Lung (tissue), 16 donors: ENCODE measurements around the gene PAX1. TPM values are rescaled to one million over a fixed set of nuclear protein-coding genes. Genes with fewer than 3 reads are reported as not detected.
A peak's percentile ranks its signal among the peaks of the same experiment; 100 is the strongest.

Source experiments
- ATAC-seq: fragments of 200-7000 bp; cut with Tn5 transposase; one replicate; pipeline ENCODE4 v1.9.1; 2020; ENCODE audit warnings: moderate number of reproducible peaks; ENCODE audit not compliant: insufficient read depth, low FRiP score
- DNase-seq, 3 donors: peaks; one replicate each; pipeline ENCODE4 v3.0.0-alpha.2; 2013 to 2017
- H3K27ac ChIP-seq, 2 donors: one replicate each; pipeline ENCODE4 v1.5.1; 2013; ENCODE audit warnings: mild to moderate bottlenecking in 2 of 2, moderate library complexity in 2 of 2, control low read depth in 1 of 2, inconsistent platforms in 1 of 2, low read depth in 1 of 2, low read length in 1 of 2
- H3K27me3 ChIP-seq, 3 donors: one replicate each; pipeline ENCODE4 v1.5.1; 2013; ENCODE audit warnings: low read length in 2 of 3; ENCODE audit not compliant: control insufficient read depth in 3 of 3, insufficient read depth in 3 of 3
- H3K36me3 ChIP-seq, 4 donors: one replicate each; pipeline ENCODE4 v1.5.1; 2013; ENCODE audit warnings: low read length in 4 of 4, mild to moderate bottlenecking in 1 of 4, moderate library complexity in 1 of 4; ENCODE audit not compliant: control insufficient read depth in 4 of 4, insufficient read depth in 4 of 4
- H3K4me1 ChIP-seq, 5 donors: one replicate each; pipeline ENCODE4 v1.5.1; 2013; ENCODE audit warnings: low read length in 5 of 5, mild to moderate bottlenecking in 2 of 5, moderate library complexity in 1 of 5; ENCODE audit not compliant: control insufficient read depth in 5 of 5, insufficient read depth in 5 of 5
- H3K4me3 ChIP-seq: one replicate; pipeline ENCODE4 v1.5.1; 2013; ENCODE audit warnings: mild to moderate bottlenecking, control low read depth, moderate library complexity
- H3K9ac ChIP-seq, 2 donors: one replicate each; pipeline ENCODE4 v1.5.1; 2013; ENCODE audit warnings: low read length in 2 of 2, control low read depth in 1 of 2; ENCODE audit not compliant: insufficient read depth in 1 of 2
- H3K9me3 ChIP-seq, 4 donors: one replicate each; pipeline ENCODE4 v1.5.1; 2013; ENCODE audit warnings: low read length in 3 of 4, mild to moderate bottlenecking in 1 of 4, moderate library complexity in 1 of 4; ENCODE audit not compliant: control insufficient read depth in 4 of 4, insufficient read depth in 3 of 4
- CTCF ChIP-seq: IDR thresholded peaks from 2 replicates; pipeline ENCODE4 v1.5.1; 2012; ENCODE audit warnings: mild to moderate bottlenecking; ENCODE audit errors: control extremely low read depth, extremely low read depth
- WGBS, 2 donors: extraction: QIAGEN DNeasy Blood & Tissue Kit; methylation state at CpG; one replicate each; pipeline ENCODE4 v1.1.7; 2013; 5-methylcytosine and 5-hydroxymethylcytosine counted together
- long read RNA-seq, 5 donors: transcript quantifications; one replicate each; lab custom pipeline, GENCODE V29; 2026
- polyA plus RNA-seq, 2 donors: library from polyadenylated mRNA; stranded (reverse); fragments of 200-250 nt; gene quantifications; one replicate each; pipeline ENCODE4 v1.2.1, GENCODE V29; 2013
- total RNA-seq, 2 donors: library from RNA; depleted of rRNA in 1 of 2; stranded (reverse); fragments of >200 nt in 1 of 2; gene quantifications; one replicate each; pipeline ENCODE4 v1.2.1, GENCODE V29; 2014 to 2021
- donor health status: control.
- donor health status: control.
- donor health status: Bipolar disorder and iron deficiency.
- donor health status: healthy.
- donor health status: DM: yes; HTN: yes; CAD: no.

Gene PAX1
- total RNA-seq (under 1 TPM in 1 of 2 donors, not detected in 1; 0.14 TPM), polyA plus RNA-seq (under 1 TPM; 0.05 to 0.06 TPM)
- long read RNA-seq, donor 1 = 0 reads
- long read RNA-seq, donor 2 = 0 reads
- long read RNA-seq, donor 3 = 0 reads
- long read RNA-seq, donor 4 = 0 reads
- long read RNA-seq, donor 5 = 0 reads

GRCh38 chr20:21705575-21706260 lies at the start of gene PAX1:
PAX1 (plus strand) TSS chr20:21705664; CDS start chr20:21705713, 49 bp downstream.
- H3K4me1 ChIP-seq = peaks cover 0 to 16% (median 2%) of the 10 kb centered on the region in 5 donors
- H3K4me3 ChIP-seq = no peak within 1 kb of the TSS
- ATAC-seq (no peak), DNase-seq (peak in 1 of 3 donors; percentile 34)
- TF ChIP-seq CTCF = no peak
- H3K27ac ChIP-seq = no peak within 1 kb of the TSS
- peaks cover 0 to 15% (median 0%) of the 10 kb centered on the region in 4 donors for H3K9me3 ChIP-seq
- H3K36me3 ChIP-seq = no peaks in the 10 kb centered on the region
- WGBS, 2 donors = 1 to 2% methylated on average over 65 to 73 of the region's 73 CpGs
- H3K27me3 ChIP-seq = peaks cover 41 to 94% (median 84%) of the 10 kb centered on the region in 3 donors
- H3K9ac ChIP-seq = no peak within 1 kb of the TSS

- Histone ChIP-seq H3K4me1 (peaks cover 0 to 11% (median 0%) of the 10 kb centered on the region in 5 donors), H3K9me3 (no peaks in the 10 kb centered on the region), H3K9ac (no peak overlapping the region), H3K27me3 (peaks cover 0 to 12% (median 0%) of the 10 kb centered on the region in 3 donors), H3K36me3 (no peaks in the 10 kb centered on the region), H3K27ac (no peak overlapping the region), H3K4me3 (no peak overlapping the region)
- ATAC-seq (no peak), DNase-seq (peak; percentile 24 to 70 (median 62))
- TF ChIP-seq CTCF = no peak
- WGBS, 2 donors = 57 to 72% methylated on average over 7 of the region's 7 CpGs
Measured at GRCh38 chr20:21656308-21657067, 49.0 kb upstream of the PAX1 start.

GRCh38 chr20:21661488-21662055 lies 43.9 kb upstream of the PAX1 start:
- peaks cover 0 to 2% (median 0%) of the 10 kb centered on the region in 3 donors for H3K27me3 ChIP-seq
- H3K36me3 ChIP-seq = no peaks in the 10 kb centered on the region
- H3K4me1 ChIP-seq = peaks cover 0 to 2% (median 0%) of the 10 kb centered on the region in 5 donors
- ATAC-seq = no peak
- H3K4me3 ChIP-seq = no peak overlapping the region
- no peak overlapping the region for H3K27ac ChIP-seq
- no peak overlapping the region for H3K9ac ChIP-seq
- peaks cover 0 to 2% (median 0%) of the 10 kb centered on the region in 4 donors for H3K9me3 ChIP-seq
- 62 to 72% methylated on average over 8 of the region's 8 CpGs for WGBS, 2 donors
- no peak for TF ChIP-seq CTCF
- no peak for DNase-seq
